Ecto neural progenitor cell (in vitro differentiated cells): ENCODE measurements around the gene ZNF423.

Source experiments
- DNase-seq: peaks from one replicate; pipeline ENCODE4 v3.0.0-alpha.2; 2018; ENCODE audit warnings: low spot score

The ZNF423 gene

GRCh38 chr16:49552313-49552928 lies 303.5 kb downstream of the ZNF423 start:
- no peak for DNase-seq

- DNase-seq = no peak
Measured at GRCh38 chr16:49550666-49551065, 305.2 kb downstream of the ZNF423 start.

- DNase-seq = no peak
Measured at GRCh38 chr16:49550140-49550539, 305.8 kb downstream of the ZNF423 start.

- no peak for DNase-seq
Measured at GRCh38 chr16:49548325-49548970, 307.5 kb downstream of the ZNF423 start.

- DNase-seq = no peak
Measured at GRCh38 chr16:49547448-49547847, 308.5 kb downstream of the ZNF423 start.

- DNase-seq = no peak
Measured at GRCh38 chr16:49546735-49547134, 309.2 kb downstream of the ZNF423 start.

- DNase-seq = no peak
Measured at GRCh38 chr16:49545741-49546448, 310.0 kb downstream of the ZNF423 start.

- DNase-seq = no peak
Measured at GRCh38 chr16:49545243-49545642, 310.7 kb downstream of the ZNF423 start.

GRCh38 chr16:49544828-49545227 lies 311.1 kb downstream of the ZNF423 start:
- no peak for DNase-seq

GRCh38 chr16:49543631-49543946 lies 312.3 kb downstream of the ZNF423 start:
- no peak for DNase-seq

- DNase-seq = peak; percentile 61
Measured at GRCh38 chr16:49542946-49543630, 312.8 kb downstream of the ZNF423 start.

- no peak for DNase-seq
Measured at GRCh38 chr16:49542391-49542891, 313.5 kb downstream of the ZNF423 start.

- no peak for DNase-seq
Measured at GRCh38 chr16:49540836-49541235, 315.1 kb downstream of the ZNF423 start.

GRCh38 chr16:49539758-49540157 lies 316.2 kb downstream of the ZNF423 start:
- no peak for DNase-seq

GRCh38 chr16:49537924-49538459 lies 317.9 kb downstream of the ZNF423 start:
- no peak for DNase-seq

GRCh38 chr16:49534901-49535610 lies 320.9 kb downstream of the ZNF423 start:
- DNase-seq = no peak

GRCh38 chr16:49533422-49533821 lies 322.5 kb downstream of the ZNF423 start:
- DNase-seq = no peak

GRCh38 chr16:49532873-49533272 lies 323.0 kb downstream of the ZNF423 start:
- DNase-seq = no peak

GRCh38 chr16:49531931-49532840 lies 323.7 kb downstream of the ZNF423 start:
- DNase-seq = no peak

- no peak for DNase-seq
Measured at GRCh38 chr16:49531425-49531824, 324.5 kb downstream of the ZNF423 start.
